ENCODE data around the gene UVRAG. TPM values are rescaled to one million over a fixed set of nuclear protein-coding genes. Genes with fewer than 3 reads are reported as not detected.
"Not testable (repeated sequence)": the region's sequence is repeated elsewhere in the genome, so short reads cannot be mapped to it uniquely, and the experiment has no call there.

UVRAG gene
- total RNA-seq, 1 donor from 2014 or later, result 15.1 TPM

GRCh38 chr11:76062733-76063132, 247.7 kb downstream of the UVRAG start:
- peak; percentile 50 for ATAC-seq
- intact Hi-C loops (cut with DNase I), result no loop called here
- no peak for DNase-seq (ENCODE audit: missing footprints)

- no peak for DNase-seq (ENCODE audit: missing footprints)
- no peak for ATAC-seq
- intact Hi-C loops (cut with DNase I), result no loop called here
These were observed 249.2 kb downstream of the UVRAG start for GRCh38 chr11:76064192-76064591.

GRCh38 chr11:76067099-76067498, 252.1 kb downstream of the UVRAG start:
- no peak for DNase-seq (ENCODE audit: missing footprints)
- ATAC-seq, result no peak
- intact Hi-C loops (cut with DNase I), result no loop called here

GRCh38 chr11:76069001-76069400, 254.0 kb downstream of the UVRAG start:
- ATAC-seq, result no peak
- DNase-seq (ENCODE audit: missing footprints), result no peak
- intact Hi-C loops (cut with DNase I), result no loop called here

GRCh38 chr11:76071090-76071489, 256.1 kb downstream of the UVRAG start:
- intact Hi-C loops (cut with DNase I), result no loop called here
- no peak for DNase-seq (ENCODE audit: missing footprints)
- ATAC-seq, result no peak

- DNase-seq (ENCODE audit: missing footprints) (no peak), ATAC-seq (no peak)
- intact Hi-C loops (cut with DNase I), result no loop called here
These were observed 258.7 kb downstream of the UVRAG start for GRCh38 chr11:76073724-76074123.

- no peak for DNase-seq (ENCODE audit: missing footprints)
- intact Hi-C loops (cut with DNase I), result no loop called here
- ATAC-seq, result no peak
These were observed 259.4 kb downstream of the UVRAG start for GRCh38 chr11:76074148-76075095.

- DNase-seq (ENCODE audit: missing footprints), result no peak
- intact Hi-C loops (cut with DNase I), result no loop called here
- ATAC-seq, result no peak
These were observed 260.7 kb downstream of the UVRAG start for GRCh38 chr11:76075716-76076115.

- ATAC-seq; intact Hi-C loops (cut with DNase I); DNase-seq (ENCODE audit: missing footprints): not testable (repeated sequence)
These were observed 261.2 kb downstream of the UVRAG start for GRCh38 chr11:76076253-76076652.

- DNase-seq (ENCODE audit: missing footprints) (no peak), ATAC-seq (no peak)
- intact Hi-C loops (cut with DNase I), result no loop called here
These were observed 261.7 kb downstream of the UVRAG start for GRCh38 chr11:76076749-76077148.

GRCh38 chr11:76077575-76078150, 262.7 kb downstream of the UVRAG start:
- ATAC-seq, result no peak
- no peak for DNase-seq (ENCODE audit: missing footprints)
- intact Hi-C loops (cut with DNase I), result no loop called here

- intact Hi-C loops (cut with DNase I); DNase-seq (ENCODE audit: missing footprints); ATAC-seq: not testable (repeated sequence)
These were observed 266.1 kb downstream of the UVRAG start for GRCh38 chr11:76081084-76081483.

GRCh38 chr11:76083563-76084451, 268.8 kb downstream of the UVRAG start:
- intact Hi-C loops (cut with DNase I), result loop anchor here (2.0 kb wide), 1 partner anchor 37 kb away; no protein-coding TSS in a partner anchor
- ATAC-seq (peak; percentile 3), DNase-seq (ENCODE audit: missing footprints) (no peak)

- intact Hi-C loops (cut with DNase I), result loop anchor here (2.0 kb wide), 1 partner anchor 36 kb away; no protein-coding TSS in a partner anchor
- no peak for DNase-seq (ENCODE audit: missing footprints)
- no peak for ATAC-seq
These were observed 270.3 kb downstream of the UVRAG start for GRCh38 chr11:76085270-76085669.

- no peak for DNase-seq (ENCODE audit: missing footprints)
- ATAC-seq, result no peak
- intact Hi-C loops (cut with DNase I), result no loop called here
These were observed 272.0 kb downstream of the UVRAG start for GRCh38 chr11:76086743-76087635.

- intact Hi-C loops (cut with DNase I), result no loop called here
- ATAC-seq (no peak), DNase-seq (ENCODE audit: missing footprints) (no peak)
These were observed 272.7 kb downstream of the UVRAG start for GRCh38 chr11:76087749-76088148.

GRCh38 chr11:76088511-76088910, 273.5 kb downstream of the UVRAG start:
- intact Hi-C loops (cut with DNase I), result no loop called here

GRCh38 chr11:76090174-76090573, 275.2 kb downstream of the UVRAG start:
- no peak for ATAC-seq
- DNase-seq (ENCODE audit: missing footprints), result no peak
- intact Hi-C loops (cut with DNase I), result no loop called here

More at GRCh38 chr11:76088511-76088910, 273.5 kb downstream of the UVRAG start:
- DNase-seq (ENCODE audit: missing footprints) (no peak), ATAC-seq (no peak)

Data from Right ventricle myocardium inferior (tissue), 1 donor.